ENCODE data around the gene COX8A. TPM values are rescaled to one million over a fixed set of nuclear protein-coding genes. Genes with fewer than 3 reads are reported as not detected.
A peak's percentile ranks its signal among the peaks of the same experiment; 100 is the strongest.

Gene COX8A
- total RNA-seq, result 282 and 377 TPM in 2 replicates

- DNase-seq (ENCODE audit: low read depth), result peak; percentile 99
- Histone ChIP-seq H3K36me3 (ENCODE audit: control insufficient read depth, insufficient read depth, low read length) (no peaks in the 10 kb centered on the region), H3K27me3 (ENCODE audit: control insufficient read depth, insufficient read depth, low read length) (no peaks in the 10 kb centered on the region), H3K4me3 (ENCODE audit: low read depth, low read length) (peak within 1 kb of the TSS; percentile 80)
- peak; percentile 5 for TF ChIP-seq CTCF (IDR thresholded peaks at IDR 0.05; ENCODE audit: insufficient read depth, low read length, poor library complexity, severe bottlenecking)
Observed at GRCh38 chr11:63974259-63975143, at the start of gene COX8A. Gene COX8A (plus strand): TSS chr11:63974620. CDS start chr11:63974681, 61 bp downstream.

GRCh38 chr11:63929616-63930015 is 44.8 kb upstream of the COX8A start:
- peaks cover 3% of the 10 kb centered on the region for H3K27me3 ChIP-seq (ENCODE audit: control insufficient read depth, insufficient read depth, low read length)
- no peak for TF ChIP-seq CTCF (IDR thresholded peaks at IDR 0.05; ENCODE audit: insufficient read depth, low read length, poor library complexity, severe bottlenecking)
- DNase-seq (ENCODE audit: low read depth), result no peak
- no peak overlapping the region for H3K4me3 ChIP-seq (ENCODE audit: low read depth, low read length)
- no peaks in the 10 kb centered on the region for H3K36me3 ChIP-seq (ENCODE audit: control insufficient read depth, insufficient read depth, low read length)

- TF ChIP-seq CTCF (IDR thresholded peaks at IDR 0.05; ENCODE audit: insufficient read depth, low read length, poor library complexity, severe bottlenecking), result no peak
- Histone ChIP-seq H3K36me3 (ENCODE audit: control insufficient read depth, insufficient read depth, low read length) (no peaks in the 10 kb centered on the region), H3K27me3 (ENCODE audit: control insufficient read depth, insufficient read depth, low read length) (peaks cover 3% of the 10 kb centered on the region), H3K4me3 (ENCODE audit: low read depth, low read length) (no peak overlapping the region)
- no peak for DNase-seq (ENCODE audit: low read depth)
Observed at GRCh38 chr11:63931045-63931444, 43.4 kb upstream of the COX8A start.

- no peaks in the 10 kb centered on the region for H3K36me3 ChIP-seq (ENCODE audit: control insufficient read depth, insufficient read depth, low read length)
- H3K27me3 ChIP-seq (ENCODE audit: control insufficient read depth, insufficient read depth, low read length), result peaks cover 3% of the 10 kb centered on the region
- no peak for DNase-seq (ENCODE audit: low read depth)
- no peak for TF ChIP-seq CTCF (IDR thresholded peaks at IDR 0.05; ENCODE audit: insufficient read depth, low read length, poor library complexity, severe bottlenecking)
- no peak overlapping the region for H3K4me3 ChIP-seq (ENCODE audit: low read depth, low read length)
Observed at GRCh38 chr11:63931876-63932275, 42.5 kb upstream of the COX8A start.

- TF ChIP-seq CTCF (IDR thresholded peaks at IDR 0.05; ENCODE audit: insufficient read depth, low read length, poor library complexity, severe bottlenecking), result no peak
- no peak for DNase-seq (ENCODE audit: low read depth)
- Histone ChIP-seq H3K4me3 (ENCODE audit: low read depth, low read length) (no peak overlapping the region), H3K36me3 (ENCODE audit: control insufficient read depth, insufficient read depth, low read length) (no peaks in the 10 kb centered on the region), H3K27me3 (ENCODE audit: control insufficient read depth, insufficient read depth, low read length) (no peaks in the 10 kb centered on the region)
Observed at GRCh38 chr11:63933459-63933858, 41.0 kb upstream of the COX8A start.
